ENCODE results near the gene SSMEM1.

The SSMEM1 gene

GRCh38 chr7:130256704-130257103 is 49.0 kb downstream of the SSMEM1 start:
- DNase-seq = no peak

- no peak for DNase-seq
Measured at GRCh38 chr7:130258494-130259078, 50.9 kb downstream of the SSMEM1 start.

GRCh38 chr7:130262448-130262847 is 54.8 kb downstream of the SSMEM1 start:
- no peak for DNase-seq

- DNase-seq = no peak
Measured at GRCh38 chr7:130263130-130263529, 55.5 kb downstream of the SSMEM1 start.
